COLO668 (cell line): ENCODE measurements around the gene HIF3A.
"Not testable (repeated sequence)": the region's sequence is repeated elsewhere in the genome, so short reads cannot be mapped to it uniquely, and the experiment has no call there.

Experiments
- DNase-seq: peaks from one replicate; lab custom pipeline; 2025; ENCODE audit not compliant: unreplicated experiment; lab: John Stamatoyannopoulos, UW

Gene HIF3A

GRCh38 chr19:46356149-46357055 is 59.6 kb downstream of the HIF3A start:
- DNase-seq: no peak

GRCh38 chr19:46357846-46358583 is 61.2 kb downstream of the HIF3A start:
- no peak for DNase-seq

- DNase-seq: no peak
Observed at GRCh38 chr19:46361915-46362314, 65.1 kb downstream of the HIF3A start.

GRCh38 chr19:46364359-46364758 is 67.5 kb downstream of the HIF3A start:
- no peak for DNase-seq

- DNase-seq: no peak
Observed at GRCh38 chr19:46365561-46365960, 68.7 kb downstream of the HIF3A start.

GRCh38 chr19:46366620-46367292 is 69.9 kb downstream of the HIF3A start:
- no peak for DNase-seq

- DNase-seq: no peak
Observed at GRCh38 chr19:46367426-46367825, 70.6 kb downstream of the HIF3A start.

GRCh38 chr19:46368116-46368515 is 71.3 kb downstream of the HIF3A start:
- no peak for DNase-seq

GRCh38 chr19:46369817-46370216 is 73.0 kb downstream of the HIF3A start:
- no peak for DNase-seq

GRCh38 chr19:46371371-46371901 is 74.6 kb downstream of the HIF3A start:
- DNase-seq: no peak

- no peak for DNase-seq
Observed at GRCh38 chr19:46372901-46373490, 76.2 kb downstream of the HIF3A start.

- peak; percentile 86 for DNase-seq
Observed at GRCh38 chr19:46373491-46374359, 76.9 kb downstream of the HIF3A start.

GRCh38 chr19:46374536-46375475 is 78.0 kb downstream of the HIF3A start:
- DNase-seq: no peak

- DNase-seq: not testable (repeated sequence)
Observed at GRCh38 chr19:46375476-46376067, 78.7 kb downstream of the HIF3A start.

GRCh38 chr19:46376241-46377153 is 79.7 kb downstream of the HIF3A start:
- DNase-seq: no peak

- DNase-seq: no peak
Observed at GRCh38 chr19:46378268-46378667, 81.4 kb downstream of the HIF3A start.

- no peak for DNase-seq
Observed at GRCh38 chr19:46380690-46381089, 83.8 kb downstream of the HIF3A start.
